Tibial nerve (tissue), 4 donors: ENCODE data around the gene TCP11L2.

Source experiments
- CTCF ChIP-seq, 5 experiments: fragments of 200-600 bp in 3 of 5; fragments of 450-650 bp in 2 of 5; sonication (generic) in 3 of 5; IDR thresholded peaks; one replicate each; pipeline ENCODE4 v1.5.1; 2016 to 2019; ENCODE audit warnings: antibody characterized with exemption in 5 of 5, mild to moderate bottlenecking in 3 of 5, moderate library complexity in 2 of 5
- EP300 ChIP-seq, 2 donors: sonication (generic); formaldehyde crosslinking; IDR thresholded peaks; one replicate each; pipeline ENCODE4 v1.6.1; 2017; ENCODE audit warnings: antibody characterized with exemption in 2 of 2, mild to moderate bottlenecking in 1 of 2

- no peak for TF ChIP-seq EP300 (IDR thresholded peaks at IDR 0.05)
- no peak for TF ChIP-seq CTCF (IDR thresholded peaks at IDR 0.05)
Observed at GRCh38 chr12:106328735-106329134, 26.2 kb downstream of the TCP11L2 start.
